GM12878 (cell line): ENCODE data around the gene GMNN. TPM values are rescaled to one million over a fixed set of nuclear protein-coding genes. Genes with fewer than 3 reads are reported as not detected.

ENCODE experiments used
- ATAC-seq: fragments of 200-7000 bp; cut with Tn5 transposase; 3 replicates; pipeline ENCODE4 v1.9.1; 2020; ENCODE audit warnings: mild to moderate bottlenecking, moderate library complexity
- Bru-seq: library from RNA; stranded (reverse); fragments of 400-500 nt; gene quantifications from one replicate; lab custom pipeline; 2021; lab: Mats Ljungman, UMichigan
- BruChase-seq, 2 experiments: library from RNA; stranded (reverse); fragments of 400-500 nt; gene quantifications; one replicate each; lab custom pipeline; 2021; lab: Mats Ljungman, UMichigan
- BruUV-seq: library from RNA; stranded (reverse); fragments of 400-500 nt; replicated peaks from 2 replicates; lab custom pipeline; 2021; lab: Mats Ljungman, UMichigan
- CTCF ChIA-PET: fragments of 300-600 bp; sonication (Branson Sonifier 250); formaldehyde crosslinking; extraction: SDS; loops from one replicate; lab custom pipeline; 2021; ENCODE audit warnings: inconsistent platforms; lab: Yijun Ruan, JAX
- POLR2A ChIA-PET: fragments of 350-600 bp; formaldehyde crosslinking; extraction: SDS; loops from one replicate; lab custom pipeline; 2021; ENCODE audit warnings: inconsistent platforms; lab: Charles Lee
- RAD21 ChIA-PET: fragments of 300-600 bp; sonication (Branson Sonifier 250); formaldehyde crosslinking; loops from one replicate; lab custom pipeline; 2023; ENCODE audit warnings: antibody characterized with exemption; ENCODE audit not compliant: unreplicated experiment; lab: Charles Lee
- SMC1A ChIA-PET: fragments of 300-600 bp; sonication (Branson Sonifier 250); formaldehyde crosslinking; loops from one replicate; lab custom pipeline; 2023; ENCODE audit not compliant: unreplicated experiment, uncharacterized antibody; lab: Charles Lee
- DNase-seq: peaks from one replicate; pipeline ENCODE4 v3.0.0-alpha.2; 2011; ENCODE audit warnings: low read depth, low spot score
- FAIRE-seq: peaks from 3 replicates; lab custom pipeline; 2011; peaks lifted over from hg19 to GRCh38; lab: Jason Lieb, UNC
- H2AFZ ChIP-seq: 2 replicates; pipeline ENCODE4 v1.6.0; 2011; ENCODE audit warnings: low read depth, low read length, control low read depth; ENCODE audit not compliant: control insufficient read depth
- H3K27ac ChIP-seq: 2 replicates; pipeline ENCODE4 v1.5.1; 2011; ENCODE audit warnings: control low read depth; ENCODE audit not compliant: control insufficient read depth, insufficient read depth
- H3K27me3 ChIP-seq, 2 experiments: replicated peaks in 1 of 2; 2 replicates each; pipeline versions ENCODE4 v1.6.0 to v1.6.1; 2011; ENCODE audit warnings: low read length in 1 of 2; ENCODE audit not compliant: control insufficient read depth in 2 of 2, insufficient read depth in 2 of 2
- H3K36me3 ChIP-seq, 2 experiments: 2 replicates each; pipeline ENCODE4 v1.5.1; 2011; ENCODE audit warnings: low read length in 1 of 2; ENCODE audit not compliant: control insufficient read depth in 2 of 2, insufficient read depth in 2 of 2
- H3K4me1 ChIP-seq: 2 replicates; pipeline ENCODE4 v1.6.1; 2011; ENCODE audit warnings: mild to moderate bottlenecking, low read length, moderate library complexity, mixed read lengths; ENCODE audit not compliant: control insufficient read depth, insufficient read depth
- H3K4me2 ChIP-seq: 2 replicates; pipeline ENCODE4 v1.6.0; 2011; ENCODE audit warnings: control low read depth; ENCODE audit not compliant: control insufficient read depth, insufficient read depth
- H3K4me3 ChIP-seq: fragments of 200-600 bp; sonication (generic); 2 replicates; pipeline ENCODE4 v1.5.1; 2016
- H3K79me2 ChIP-seq: 2 replicates; pipeline ENCODE4 v1.6.0; 2011; ENCODE audit warnings: low read length; ENCODE audit not compliant: control insufficient read depth, insufficient read depth
- H3K9ac ChIP-seq: 2 replicates; pipeline ENCODE4 v1.8.0; 2011; ENCODE audit warnings: low read length, control low read depth, mixed read lengths; ENCODE audit not compliant: control insufficient read depth, insufficient read depth
- H3K9me3 ChIP-seq: replicated peaks from 3 replicates; pipeline ENCODE4 v1.5.1; 2011; ENCODE audit warnings: mild to moderate bottlenecking, low read length; ENCODE audit not compliant: control insufficient read depth, insufficient read depth
- H4K20me1 ChIP-seq: 2 replicates; pipeline ENCODE4 v1.6.0; 2011; ENCODE audit not compliant: control insufficient read depth, insufficient read depth
- ASH2L ChIP-seq: fragments of 300-600, 200-600 bp; sonication (generic); IDR thresholded peaks from 2 replicates; pipeline ENCODE4 v1.6.1; 2017; ENCODE audit warnings: low read depth, mild to moderate bottlenecking, borderline replicate concordance
- BCL11A ChIP-seq: IDR thresholded peaks from 2 replicates; pipeline ENCODE4 v1.6.1; 2011; ENCODE audit warnings: low read depth, low read length
- CREM ChIP-seq: IDR thresholded peaks from 2 replicates; pipeline ENCODE4 v1.6.1; 2014; ENCODE audit warnings: antibody characterized with exemption, low read depth
- ELK1 ChIP-seq: IDR thresholded peaks from 2 replicates; pipeline ENCODE4 v1.6.1; 2012; ENCODE audit warnings: low read depth, low read length, improper control_type of control experiment
- ETV6 ChIP-seq, 2 experiments: fragments of 450-650 bp in 1 of 2; IDR thresholded peaks in 1 of 2; conservative IDR thresholded peaks in 1 of 2; 2 replicates each; pipeline ENCODE4 v1.6.1; 2014; ENCODE audit warnings: antibody characterized with exemption in 1 of 2, borderline replicate concordance in 1 of 2, low read depth in 1 of 2, mild to moderate bottlenecking in 1 of 2, moderate library complexity in 1 of 2
- MAX ChIP-seq: IDR thresholded peaks from 2 replicates; pipeline ENCODE4 v1.6.1; 2012; ENCODE audit warnings: low read depth, low read length, improper control_type of control experiment
- MLLT1 ChIP-seq: fragments of 450-650 bp; IDR thresholded peaks from 2 replicates; pipeline ENCODE4 v1.6.1; 2016; ENCODE audit warnings: mild to moderate bottlenecking
- MTA2 ChIP-seq: fragments of 450-650 bp; IDR thresholded peaks from 2 replicates; pipeline ENCODE4 v1.6.1; 2016; ENCODE audit warnings: low read depth, mild to moderate bottlenecking, moderate library complexity
- NRF1 ChIP-seq: conservative IDR thresholded peaks from 2 replicates; pipeline ENCODE4 v1.6.1; 2011; ENCODE audit warnings: mild to moderate bottlenecking, low read depth, low read length, improper control_type of control experiment
- RAD51 ChIP-seq: fragments of 450-650 bp; IDR thresholded peaks from 2 replicates; pipeline ENCODE4 v1.6.1; 2016; ENCODE audit warnings: moderate library complexity, mild to moderate bottlenecking, inconsistent platforms
- SMARCA5 ChIP-seq: fragments of 450-650 bp; IDR thresholded peaks from 2 replicates; pipeline ENCODE4 v1.6.1; 2017; ENCODE audit warnings: mild to moderate bottlenecking
- SUPT20H ChIP-seq: IDR thresholded peaks from 2 replicates; pipeline ENCODE4 v1.6.1; 2011; ENCODE audit warnings: low read depth, mild to moderate bottlenecking, low read length, moderate library complexity, borderline replicate concordance; ENCODE audit not compliant: control insufficient read depth
- ZNF384 ChIP-seq: IDR thresholded peaks from 2 replicates; pipeline ENCODE4 v1.6.1; 2012; ENCODE audit warnings: low read depth, mild to moderate bottlenecking, low read length, improper control_type of control experiment, borderline replicate concordance
- WGBS: methylation state at CpG from one replicate; pipeline ENCODE4 v1.1.6; 2016; ENCODE audit warnings: low lambda C conversion rate; ENCODE audit not compliant: insufficient replicate concordance, insufficient coverage; ENCODE audit errors: missing lambda C conversion rate; 5-methylcytosine and 5-hydroxymethylcytosine counted together
- in situ Hi-C: fragments of 300-500 bp; cut with MboI; formaldehyde crosslinking; loops from 9 replicates; pipeline ENCODE4 v1.14.3; 2018; ENCODE audit warnings: mixed read lengths
- intact Hi-C: fragments of 100-400 bp; cut with micrococcal nuclease; formaldehyde crosslinking; loops from one replicate; pipeline ENCODE4 v1.14.2; 2022; ENCODE audit not compliant: unreplicated experiment
- long read RNA-seq, 2 experiments: library from polyadenylated mRNA; unstranded; transcript quantifications; one replicate each; pipeline ENCODE4 v2.0.0, GENCODE V29; 2019 to 2020
- polyA minus RNA-seq, 3 experiments: library from RNA; depleted of rRNA, polyadenylated mRNA; stranded (reverse); fragments of >200 nt; gene quantifications; 2 replicates each; pipeline ENCODE4 v1.2.3, GENCODE V29; 2011
- polyA plus RNA-seq, 11 experiments: library from polyadenylated mRNA; depleted of rRNA in 4 of 11; unstranded in 6 of 11; stranded (reverse) in 5 of 11; fragments of >200 nt; fragmentation: Nextera tagmentation in 4 of 11; fragmentation: Illumina TruSeq in 1 of 11; extraction: Ambion mirVana in 4 of 11; extraction: Trizol in 1 of 11; gene quantifications; 1 replicate in 1 of 11; 2 replicates in 10 of 11; pipeline versions ENCODE4 v1.2.1 to v1.2.3, GENCODE V29; 2011 to 2016; ENCODE audit warnings: inconsistent platforms in 2 of 11, missing spikeins in 2 of 11, low read depth in 1 of 11
- total RNA-seq, 4 experiments: library from RNA; depleted of rRNA in 3 of 4; stranded (reverse); fragments of >200 nt in 3 of 4; fragmentation: Illumina TruSeq in 1 of 4; extraction: Trizol in 1 of 4; gene quantifications; 2 replicates each; pipeline versions ENCODE4 v1.2.1 to v1.2.3, GENCODE V29; 2013 to 2021

The GMNN gene
- total RNA-seq (2013; cell fraction: nucleolus; rRNA removed) = 99.9 and 117 TPM in 2 replicates
- total RNA-seq (2014; rRNA removed) (53.0 and 57.5 TPM in 2 replicates), total RNA-seq (2014; rRNA removed; fragmentation: Illumina TruSeq; extraction: Trizol) (77.9 and 80.3 TPM in 2 replicates), total RNA-seq (2021) (50.0 and 51.9 TPM in 2 replicates), polyA plus RNA-seq (2011; rRNA removed) (125 and 181 TPM in 2 replicates), polyA plus RNA-seq (2014; fragmentation: Illumina TruSeq; extraction: Trizol) (84.5 and 107 TPM in 2 replicates), polyA plus RNA-seq (2014; fragmentation: Nextera tagmentation; extraction: Ambion mirVana) (100 to 1,000 TPM; 146 to 153 TPM), polyA plus RNA-seq (2014; rRNA removed) (51.3 and 70.6 TPM in 2 replicates), polyA plus RNA-seq (2016; fragmentation: Nextera tagmentation; extraction: Ambion mirVana) (100 to 1,000 TPM; 140 to 141 TPM), polyA minus RNA-seq (2011; rRNA and poly(A)+ RNA removed) (38.8 and 47.4 TPM in 2 replicates), Bru-seq, nascent RNA (percentile 98 among the genes with signal in this experiment), BruChase-seq, experiment 1, labeled RNA remaining after a 6-hour chase (percentile 89 among the genes with signal in this experiment), BruChase-seq, experiment 2, labeled RNA remaining after a 2-hour chase (percentile 96 among the genes with signal in this experiment)
- polyA plus RNA-seq (2011; ENCODE audit: low read depth) = 22.9 TPM
- 63.4 and 65.2 TPM in 2 replicates for polyA plus RNA-seq (2011; cell fraction: cytosol; rRNA removed)
- 59.5 and 73.5 TPM in 2 replicates for polyA plus RNA-seq (2011; cell fraction: nucleus; rRNA removed)
- 35.0 and 36.3 TPM in 2 replicates for polyA plus RNA-seq (2012)
- 27.7 and 29.7 TPM in 2 replicates for polyA minus RNA-seq (2011; cell fraction: cytosol; rRNA and poly(A)+ RNA removed)
- polyA minus RNA-seq (2011; cell fraction: nucleus; rRNA and poly(A)+ RNA removed) = 48.4 and 93.3 TPM in 2 replicates
- long read RNA-seq, experiment 1, transcript GMNN-202 (7 exons, 1,133 nt) = major isoform, 48 of 104 reads
- long read RNA-seq, experiment 1, transcript GMNN-201 (7 exons, 1,262 nt) = minor isoform, 35 of 104 reads
- long read RNA-seq, experiment 1, partial matches to known transcripts = 11 of 104 reads
- long read RNA-seq, experiment 1, other reads (novel, unspliced or antisense) = 9 of 104 reads
- long read RNA-seq, experiment 2, transcript GMNN-202 (7 exons, 1,133 nt) = minor isoform, 167 of 409 reads
- long read RNA-seq, experiment 2, transcript GMNN-201 (7 exons, 1,262 nt) = major isoform, 176 of 409 reads
- long read RNA-seq, experiment 2, partial matches to known transcripts = 30 of 409 reads
- long read RNA-seq, experiment 2, other reads (novel, unspliced or antisense) = 31 of 409 reads

- Histone ChIP-seq H2AFZ (peak within 1 kb of the TSS; percentile 80), H3K27ac (peak within 1 kb of the TSS; percentile 87), H4K20me1 (no peaks in the 10 kb centered on the region; the same call in 1 of the 2 replicates), H3K79me2 (peaks cover 53% of the 10 kb centered on the region), H3K4me2 (peak within 1 kb of the TSS; percentile 91), H3K9me3 (no peaks in the 10 kb centered on the region), H3K4me3 (peak within 1 kb of the TSS; percentile 79), H3K9ac (peak within 1 kb of the TSS; percentile 86), H3K36me3 (no peaks in the 10 kb centered on the region; a peak in 1 of 4 replicates), H3K27me3 (no peaks in the 10 kb centered on the region), H3K4me1 (peaks cover 3% of the 10 kb centered on the region; the same call in 1 of the 2 replicates)
- FAIRE-seq (no peak), ATAC-seq (peak; percentile 94), DNase-seq (peak; percentile 78)
- ChIA-PET POLR2A (interaction anchor here (1.0 to 3.6 kb wide), 8 partner anchors 10 to 279 kb away, joined by 3 to 14 read pairs (median 4); partner anchors contain the start of gene C6orf62), SMC1A (interaction anchor here (0.6 to 2.5 kb wide), 12 partner anchors 32 to 296 kb away, joined by 3 to 7 read pairs (median 4); no protein-coding TSS in a partner anchor), CTCF (interaction anchor here (0.5 to 2.1 kb wide), 13 partner anchors 8 to 1288 kb away, joined by 3 to 8 read pairs (median 3); partner anchors contain the start of gene ALDH5A1), RAD21 (interaction anchor here (0.8 to 2.1 kb wide), 8 partner anchors 56 to 280 kb away, joined by 3 to 9 read pairs (median 4); partner anchors contain the start of genes ALDH5A1 and C6orf62)
- BruUV-seq = TSS peak; percentile 73
- in situ Hi-C loops (no loop called here), intact Hi-C loops (loop anchor here (2.0 to 10.0 kb wide), 7 partner anchors 32 to 370 kb away; partner anchors contain the start of gene MRS2)
- WGBS = 1% methylated on average over 75 of the region's 75 CpGs
- no peak for TF ChIP-seq SUPT20H
- peak; percentile 95 for TF ChIP-seq SMARCA5
- peak; percentile 59; the same call in 1 of the 2 replicates for TF ChIP-seq ASH2L
- TF ChIP-seq RAD51 = peak; percentile 98
- TF ChIP-seq ELK1 = no peak; the same call in 1 of the 2 replicates
- TF ChIP-seq MAX = 0 out of 2 replicates have a peak, but pooled peaks have one; percentile 14
- TF ChIP-seq CREM = peak; percentile 65; the same call in 1 of the 2 replicates
- no peak for TF ChIP-seq BCL11A
- peak; percentile 72 for TF ChIP-seq MLLT1
- TF ChIP-seq MTA2 = peak; percentile 66; the same call in 1 of the 2 replicates
- no peak for TF ChIP-seq ZNF384
- TF ChIP-seq ETV6 (conservative IDR thresholded peaks at IDR 0.05 in 1 of 2, IDR thresholded peaks at IDR 0.05 in 1 of 2; ENCODE audit: borderline replicate concordance in 1 of 2, low read depth in 1 of 2) = no peak
- TF ChIP-seq NRF1 = peak; percentile 64
These were observed at the start of gene GMNN for GRCh38 chr6:24774696-24775519. Gene GMNN (plus strand): TSS chr6:24774937. CDS start chr6:24777247, 2,310 bp downstream.
